ENCODE data around the gene ZNF101. TPM values are rescaled to one million over a fixed set of nuclear protein-coding genes. Genes with fewer than 3 reads are reported as not detected.
"Not testable (repeated sequence)": the region's sequence is repeated elsewhere in the genome, so short reads cannot be mapped to it uniquely, and the experiment has no call there.

Gene ZNF101
- polyA plus RNA-seq, 4 donors = 16.5 to 17.5 (median 16.8) TPM

GRCh38 chr19:19659646-19660245, 8.9 kb upstream of the ZNF101 start:
- DNase-seq (ENCODE audit: low read depth in 4 of 4, low spot score in 3 of 4) = no peak

- no peak for DNase-seq (ENCODE audit: low read depth in 4 of 4, low spot score in 3 of 4)
Measured at GRCh38 chr19:19661141-19661674, 7.4 kb upstream of the ZNF101 start.

- no peak for DNase-seq (ENCODE audit: low read depth in 4 of 4, low spot score in 3 of 4)
Measured at GRCh38 chr19:19661675-19662251, 6.9 kb upstream of the ZNF101 start.

GRCh38 chr19:19662344-19662743, 6.3 kb upstream of the ZNF101 start:
- no peak for DNase-seq (ENCODE audit: low read depth in 4 of 4, low spot score in 3 of 4)

- no peak for DNase-seq (ENCODE audit: low read depth in 4 of 4, low spot score in 3 of 4)
Measured at GRCh38 chr19:19662871-19663255, 5.8 kb upstream of the ZNF101 start.

- DNase-seq (ENCODE audit: low read depth in 4 of 4, low spot score in 3 of 4) = peak; percentile 89 to 93 (median 92)
Measured at GRCh38 chr19:19663256-19664120, 5.2 kb upstream of the ZNF101 start, which contains the start of gene ATP13A1. TSS of gene ATP13A1 (minus strand) at chr19:19663676. CDS start at chr19:19663666, 10 bp downstream.

- DNase-seq (ENCODE audit: low read depth in 4 of 4, low spot score in 3 of 4) = not testable (repeated sequence)
Measured at GRCh38 chr19:19665420-19665948, 3.2 kb upstream of the ZNF101 start.

- DNase-seq (ENCODE audit: low read depth in 4 of 4, low spot score in 3 of 4) = no peak
Measured at GRCh38 chr19:19670070-19670551, 1.5 kb downstream of the ZNF101 start.

- DNase-seq (ENCODE audit: low read depth in 4 of 4, low spot score in 3 of 4) = no peak
Measured at GRCh38 chr19:19672816-19673215, 4.2 kb downstream of the ZNF101 start.

GRCh38 chr19:19674315-19674714, 5.7 kb downstream of the ZNF101 start:
- DNase-seq (ENCODE audit: low read depth in 4 of 4, low spot score in 3 of 4) = no peak

- no peak for DNase-seq (ENCODE audit: low read depth in 4 of 4, low spot score in 3 of 4)
Measured at GRCh38 chr19:19677579-19677978, 8.9 kb downstream of the ZNF101 start.

- DNase-seq (ENCODE audit: low read depth in 4 of 4, low spot score in 3 of 4) = no peak
Measured at GRCh38 chr19:19679176-19680073, 10.8 kb downstream of the ZNF101 start.

GRCh38 chr19:19686119-19686518, 17.5 kb downstream of the ZNF101 start:
- DNase-seq (ENCODE audit: low read depth in 4 of 4, low spot score in 3 of 4) = not testable (repeated sequence)

GRCh38 chr19:19686580-19686979, 17.9 kb downstream of the ZNF101 start:
- DNase-seq (ENCODE audit: low read depth in 4 of 4, low spot score in 3 of 4) = no peak

- no peak for DNase-seq (ENCODE audit: low read depth in 4 of 4, low spot score in 3 of 4)
Measured at GRCh38 chr19:19687090-19687489, 18.5 kb downstream of the ZNF101 start.

GRCh38 chr19:19689023-19689422, 20.4 kb downstream of the ZNF101 start:
- not testable (repeated sequence) for DNase-seq (ENCODE audit: low read depth in 4 of 4, low spot score in 3 of 4)

GRCh38 chr19:19691683-19692082, 23.0 kb downstream of the ZNF101 start:
- no peak for DNase-seq (ENCODE audit: low read depth in 4 of 4, low spot score in 3 of 4)

GRCh38 chr19:19696386-19696785, 27.7 kb downstream of the ZNF101 start:
- DNase-seq (ENCODE audit: low read depth in 4 of 4, low spot score in 3 of 4) = no peak

- DNase-seq (ENCODE audit: low read depth in 4 of 4, low spot score in 3 of 4) = no peak
Measured at GRCh38 chr19:19697589-19697988, 28.9 kb downstream of the ZNF101 start.

GRCh38 chr19:19700493-19700892, 31.9 kb downstream of the ZNF101 start:
- not testable (repeated sequence) for DNase-seq (ENCODE audit: low read depth in 4 of 4, low spot score in 3 of 4)

All from right renal pelvis (tissue), 4 donors.